Measurements from ENCODE around the gene TMEM176A. TPM values are rescaled to one million over a fixed set of nuclear protein-coding genes. Genes with fewer than 3 reads are reported as not detected.

The TMEM176A gene
- polyA plus RNA-seq, 3 donors: 14.1 to 285 (median 129) TPM

GRCh38 chr7:150838965-150839650 is 38.5 kb downstream of the TMEM176A start:
- no peak for DNase-seq
- peaks cover 0 to 6% (median 2%) of the 10 kb centered on the region in 3 donors for H3K27me3 Mint-ChIP-seq (ENCODE audit: low read depth in 3 of 3)
- Histone ChIP-seq H3K36me3 (replicated peaks in 1 of 2; ENCODE audit: control insufficient read depth in 1 of 2, insufficient read depth in 2 of 2, low read length in 2 of 2) (no peaks in the 10 kb centered on the region), H3K9me3 (replicated peaks in 1 of 2; ENCODE audit: control insufficient read depth in 1 of 2, insufficient read depth in 1 of 2, low read length in 2 of 2) (peaks cover 0 to 7% of the 10 kb centered on the region in 2 donors), H4K20me1 (ENCODE audit: insufficient read depth, low read length) (no peaks in the 10 kb centered on the region), H3K4me3 (replicated peaks in 1 of 3; ENCODE audit: low read depth in 2 of 3, low read length in 3 of 3) (no peak overlapping the region), H2AFZ (ENCODE audit: insufficient read depth, low read depth, low read length, poor library complexity, severe bottlenecking) (no peak overlapping the region), H3K9ac (ENCODE audit: insufficient read depth, low read length, poor library complexity, severe bottlenecking) (no peak overlapping the region), H3K27me3 (ENCODE audit: control insufficient read depth in 2 of 2, insufficient read depth in 2 of 2, low read length in 2 of 2) (no peaks in the 10 kb centered on the region), H3K4me1 (ENCODE audit: control insufficient read depth in 1 of 2, insufficient read depth in 2 of 2, low read length in 2 of 2) (no peaks in the 10 kb centered on the region), H3K27ac (ENCODE audit: low read depth in 1 of 2, low read length in 2 of 2) (no peak overlapping the region), H3K4me2 (replicated peaks; ENCODE audit: extremely low read depth, low read length, poor library complexity, severe bottlenecking) (no peak overlapping the region), H3K79me2 (ENCODE audit: insufficient read depth, low read length) (no peaks in the 10 kb centered on the region)
- H3K27ac Mint-ChIP-seq: no peak overlapping the region
- no peak for TF ChIP-seq CTCF (IDR thresholded peaks at IDR 0.05)
- H3K36me3 Mint-ChIP-seq: no peaks in the 10 kb centered on the region
- H3K9me3 Mint-ChIP-seq: peaks cover 0 to 6% (median 4%) of the 10 kb centered on the region in 7 donors
- peaks cover 2% of the 10 kb centered on the region for H3K4me1 Mint-ChIP-seq
- intact Hi-C loops (cut with micrococcal nuclease): no loop called here
- no peak overlapping the region for H3K4me3 Mint-ChIP-seq
- 97% methylated on average over 7 of the region's 7 CpGs for WGBS (ENCODE audit: insufficient coverage)

- Mint-ChIP-seq H3K4me1 (peaks cover 12% of the 10 kb centered on the region), H3K27me3 (ENCODE audit: low read depth in 3 of 3) (peaks cover 0 to 6% (median 5%) of the 10 kb centered on the region in 3 donors), H3K9me3 (peaks cover 0 to 6% (median 4%) of the 10 kb centered on the region in 7 donors), H3K36me3 (no peaks in the 10 kb centered on the region), H3K27ac (no peak overlapping the region), H3K4me3 (no peak overlapping the region)
- Histone ChIP-seq H3K4me3 (replicated peaks in 1 of 3; ENCODE audit: low read depth in 2 of 3, low read length in 3 of 3) (no peak overlapping the region), H3K4me2 (replicated peaks; ENCODE audit: extremely low read depth, low read length, poor library complexity, severe bottlenecking) (no peak overlapping the region), H2AFZ (ENCODE audit: insufficient read depth, low read depth, low read length, poor library complexity, severe bottlenecking) (no peak overlapping the region), H3K4me1 (ENCODE audit: control insufficient read depth in 1 of 2, insufficient read depth in 2 of 2, low read length in 2 of 2) (peaks cover 4 to 8% of the 10 kb centered on the region in 2 donors), H3K36me3 (replicated peaks in 1 of 2; ENCODE audit: control insufficient read depth in 1 of 2, insufficient read depth in 2 of 2, low read length in 2 of 2) (no peaks in the 10 kb centered on the region), H3K27ac (ENCODE audit: low read depth in 1 of 2, low read length in 2 of 2) (no peak overlapping the region), H3K79me2 (ENCODE audit: insufficient read depth, low read length) (no peaks in the 10 kb centered on the region), H3K9me3 (replicated peaks in 1 of 2; ENCODE audit: control insufficient read depth in 1 of 2, insufficient read depth in 1 of 2, low read length in 2 of 2) (peaks cover 0 to 7% of the 10 kb centered on the region in 2 donors), H4K20me1 (ENCODE audit: insufficient read depth, low read length) (no peaks in the 10 kb centered on the region), H3K27me3 (ENCODE audit: control insufficient read depth in 2 of 2, insufficient read depth in 2 of 2, low read length in 2 of 2) (no peaks in the 10 kb centered on the region), H3K9ac (ENCODE audit: insufficient read depth, low read length, poor library complexity, severe bottlenecking) (no peak overlapping the region)
- intact Hi-C loops (cut with micrococcal nuclease): no loop called here
- 100% methylated on average over 2 of the region's 3 CpGs for WGBS (ENCODE audit: insufficient coverage)
- TF ChIP-seq CTCF (IDR thresholded peaks at IDR 0.05): no peak
- no peak for DNase-seq
These were observed 41.4 kb downstream of the TMEM176A start for GRCh38 chr7:150842018-150842417.

All from CD14-positive monocyte (primary cell).